HG02938 (cell line): ENCODE results near the gene CACNA1G.

Experiments used
- ATAC-seq: cut with Tn5 transposase; IDR thresholded peaks from one replicate; pipeline ENCODE4 v1.9.1; 2021; ENCODE audit warnings: mild to moderate bottlenecking, moderate library complexity; ENCODE audit not compliant: unreplicated experiment

CACNA1G gene

GRCh38 chr17:50629902-50630301 lies 69.4 kb downstream of the CACNA1G start:
- ATAC-seq = no peak

- no peak for ATAC-seq
Observed at GRCh38 chr17:50630524-50631194, 70.1 kb downstream of the CACNA1G start.

GRCh38 chr17:50631195-50631907 lies 70.8 kb downstream of the CACNA1G start:
- no peak for ATAC-seq

- no peak for ATAC-seq
Observed at GRCh38 chr17:50631908-50632571, 71.5 kb downstream of the CACNA1G start.

GRCh38 chr17:50632637-50633036 lies 72.1 kb downstream of the CACNA1G start:
- no peak for ATAC-seq

- no peak for ATAC-seq
Observed at GRCh38 chr17:50633683-50634082, 73.2 kb downstream of the CACNA1G start.

GRCh38 chr17:50634224-50634914 lies 73.9 kb downstream of the CACNA1G start, which contains the start of gene ABCC3:
ABCC3 (plus strand) TSS chr17:50634881; CDS start chr17:50634937, 56 bp downstream.
- no peak for ATAC-seq

GRCh38 chr17:50634915-50635731 lies 74.6 kb downstream of the CACNA1G start:
- ATAC-seq = no peak

GRCh38 chr17:50635732-50635981 lies 75.1 kb downstream of the CACNA1G start:
- ATAC-seq = no peak

- no peak for ATAC-seq
Observed at GRCh38 chr17:50635982-50636803, 75.7 kb downstream of the CACNA1G start.

- ATAC-seq = no peak
Observed at GRCh38 chr17:50636804-50637195, 76.3 kb downstream of the CACNA1G start.

GRCh38 chr17:50637829-50638605 lies 77.5 kb downstream of the CACNA1G start:
- no peak for ATAC-seq

- ATAC-seq = no peak
Observed at GRCh38 chr17:50638606-50638965, 78.1 kb downstream of the CACNA1G start.

GRCh38 chr17:50638966-50639713 lies 78.6 kb downstream of the CACNA1G start:
- no peak for ATAC-seq

- no peak for ATAC-seq
Observed at GRCh38 chr17:50640686-50641351, 80.3 kb downstream of the CACNA1G start.

- no peak for ATAC-seq
Observed at GRCh38 chr17:50641357-50641756, 80.8 kb downstream of the CACNA1G start.

- no peak for ATAC-seq
Observed at GRCh38 chr17:50642071-50642721, 81.7 kb downstream of the CACNA1G start.
